Brain microvascular endothelial cell (primary cell): ENCODE results near the gene EHBP1.

ENCODE experiments used
- DNase-seq: peaks from one replicate; pipeline ENCODE4 v3.0.0-alpha.2; 2020
- H3K27ac ChIP-seq: fragments of 250-450 bp; sonication (Bioruptor Pico); 2 replicates; pipeline ENCODE4 v1.5.1; 2020; ENCODE audit warnings: mild to moderate bottlenecking, moderate library complexity
- H3K27me3 ChIP-seq: fragments of 250-450 bp; sonication (Bioruptor Pico); replicated peaks from 2 replicates; pipeline ENCODE4 v1.5.1; 2020; ENCODE audit warnings: mild to moderate bottlenecking
- H3K36me3 ChIP-seq: fragments of 250-450 bp; sonication (Bioruptor Pico); replicated peaks from 2 replicates; pipeline ENCODE4 v1.5.1; 2020; ENCODE audit warnings: mild to moderate bottlenecking
- H3K4me3 ChIP-seq: 2 replicates; pipeline ENCODE4 v1.5.1; 2011; ENCODE audit warnings: low read depth, mild to moderate bottlenecking, control low read depth, low read length, moderate library complexity
- in situ Hi-C: cut with HindIII; loops from 2 replicates; pipeline ENCODE4 v1.10.0; 2017; ENCODE audit warnings: low sequenced_read_pairs, low pct_ligation_motif_present
- TF ChIP-seq, protein P1 (sequence below): IDR thresholded peaks from 2 replicates; pipeline ENCODE4 v1.5.1; 2011; ENCODE audit warnings: low read depth, mild to moderate bottlenecking, moderate library complexity, low read length, control low read depth, inconsistent platforms; ENCODE audit errors: missing control alignments

Gene EHBP1

DNA sequence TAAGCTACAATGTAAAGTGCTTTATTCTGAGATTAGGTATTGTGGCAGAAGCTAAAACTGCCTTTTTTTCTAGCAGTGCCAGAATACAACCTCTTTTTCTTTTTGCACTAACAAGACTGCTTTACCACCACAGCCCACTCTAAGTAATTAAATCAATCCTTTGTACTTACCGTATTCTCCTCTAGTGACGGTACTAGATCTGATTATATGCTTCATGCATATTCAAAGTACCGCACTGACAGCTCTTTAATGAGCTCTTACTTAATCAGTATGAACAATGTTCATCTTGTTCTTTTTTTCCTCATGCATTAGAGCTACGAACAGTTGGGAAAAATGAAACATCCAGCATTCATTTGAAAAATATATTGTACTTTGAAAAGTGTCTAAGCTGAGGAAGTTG is 329.0 kb downstream of the EHBP1 start:
- no peaks in the 10 kb centered on the region for H3K27me3 ChIP-seq
- no peak overlapping the region for H3K27ac ChIP-seq
- H3K36me3 ChIP-seq, result no peaks in the 10 kb centered on the region
- in situ Hi-C loops, result no loop called here
- H3K4me3 ChIP-seq, result no peak overlapping the region
- TF ChIP-seq, protein P1, sequence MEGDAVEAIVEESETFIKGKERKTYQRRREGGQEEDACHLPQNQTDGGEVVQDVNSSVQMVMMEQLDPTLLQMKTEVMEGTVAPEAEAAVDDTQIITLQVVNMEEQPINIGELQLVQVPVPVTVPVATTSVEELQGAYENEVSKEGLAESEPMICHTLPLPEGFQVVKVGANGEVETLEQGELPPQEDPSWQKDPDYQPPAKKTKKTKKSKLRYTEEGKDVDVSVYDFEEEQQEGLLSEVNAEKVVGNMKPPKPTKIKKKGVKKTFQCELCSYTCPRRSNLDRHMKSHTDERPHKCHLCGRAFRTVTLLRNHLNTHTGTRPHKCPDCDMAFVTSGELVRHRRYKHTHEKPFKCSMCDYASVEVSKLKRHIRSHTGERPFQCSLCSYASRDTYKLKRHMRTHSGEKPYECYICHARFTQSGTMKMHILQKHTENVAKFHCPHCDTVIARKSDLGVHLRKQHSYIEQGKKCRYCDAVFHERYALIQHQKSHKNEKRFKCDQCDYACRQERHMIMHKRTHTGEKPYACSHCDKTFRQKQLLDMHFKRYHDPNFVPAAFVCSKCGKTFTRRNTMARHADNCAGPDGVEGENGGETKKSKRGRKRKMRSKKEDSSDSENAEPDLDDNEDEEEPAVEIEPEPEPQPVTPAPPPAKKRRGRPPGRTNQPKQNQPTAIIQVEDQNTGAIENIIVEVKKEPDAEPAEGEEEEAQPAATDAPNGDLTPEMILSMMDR, result no peak
- no peak for DNase-seq

DNA sequence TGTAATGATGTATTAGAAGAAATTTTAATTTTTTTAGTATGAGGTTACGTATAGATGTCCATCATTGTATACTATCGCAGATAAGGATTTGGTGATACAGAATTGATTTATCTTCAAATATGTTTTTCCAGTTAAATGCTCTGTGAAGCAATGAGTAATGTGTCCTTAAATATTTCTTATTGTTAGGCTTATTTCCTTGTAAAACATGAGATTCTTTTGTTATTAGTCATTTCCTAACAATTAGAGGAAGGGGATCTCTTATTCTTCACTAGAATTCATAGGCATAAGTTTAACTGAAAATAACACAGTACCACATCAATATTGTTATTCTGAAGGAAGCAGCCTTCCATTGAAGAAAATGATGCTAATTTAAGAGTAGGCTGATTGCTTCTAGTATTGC is 329.7 kb downstream of the EHBP1 start:
- TF ChIP-seq, protein P1, result no peak
- Histone ChIP-seq H3K27ac (no peak overlapping the region), H3K27me3 (no peaks in the 10 kb centered on the region), H3K4me3 (no peak overlapping the region), H3K36me3 (no peaks in the 10 kb centered on the region)
- in situ Hi-C loops, result no loop called here
- DNase-seq, result no peak

DNA sequence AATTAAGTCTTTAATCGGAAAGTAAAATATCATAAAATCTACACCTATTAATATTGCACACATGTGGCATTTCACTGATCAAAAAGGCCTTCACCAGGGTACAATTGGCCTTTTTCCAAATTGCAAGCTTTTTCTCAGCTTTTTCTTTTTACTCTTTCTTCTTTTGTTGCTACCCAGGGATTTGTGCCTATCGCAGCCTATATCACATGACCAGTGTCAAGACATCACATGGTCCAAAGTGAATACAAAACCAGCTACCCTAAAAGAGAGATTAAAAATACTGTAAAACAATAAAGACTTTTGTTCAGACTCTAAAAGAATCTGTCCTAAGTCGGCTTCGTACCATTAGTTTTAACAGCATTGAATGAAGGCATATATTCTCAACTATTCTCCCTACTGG is 330.1 kb downstream of the EHBP1 start:
- DNase-seq, result no peak
- H3K27ac ChIP-seq, result no peak overlapping the region
- no peak overlapping the region for H3K4me3 ChIP-seq
- in situ Hi-C loops, result no loop called here
- TF ChIP-seq, protein P1, result no peak
- H3K27me3 ChIP-seq, result no peaks in the 10 kb centered on the region
- no peaks in the 10 kb centered on the region for H3K36me3 ChIP-seq

DNA sequence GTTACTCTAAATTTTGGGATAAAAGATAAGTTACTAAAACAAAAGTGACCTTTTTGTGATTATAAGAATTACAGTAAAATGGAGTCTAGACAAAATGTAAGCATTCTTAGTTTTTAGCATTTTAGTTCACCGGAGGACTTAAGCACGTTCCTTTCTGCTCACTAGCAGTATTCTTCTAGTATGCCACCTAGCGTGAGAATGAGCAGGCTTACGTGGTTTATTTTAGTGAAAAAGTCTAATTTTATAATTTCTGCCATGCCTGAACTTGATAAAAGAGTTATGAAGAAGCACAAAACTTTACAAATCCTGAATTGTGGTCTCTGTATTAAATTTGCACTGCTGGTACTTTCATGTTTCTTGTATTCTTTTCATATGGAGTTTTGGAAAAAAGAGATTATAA is 332.5 kb downstream of the EHBP1 start:
- Histone ChIP-seq H3K36me3 (no peaks in the 10 kb centered on the region), H3K27ac (no peak overlapping the region), H3K4me3 (no peak overlapping the region), H3K27me3 (no peaks in the 10 kb centered on the region)
- TF ChIP-seq, protein P1, result no peak
- DNase-seq, result no peak
- in situ Hi-C loops, result no loop called here

DNA sequence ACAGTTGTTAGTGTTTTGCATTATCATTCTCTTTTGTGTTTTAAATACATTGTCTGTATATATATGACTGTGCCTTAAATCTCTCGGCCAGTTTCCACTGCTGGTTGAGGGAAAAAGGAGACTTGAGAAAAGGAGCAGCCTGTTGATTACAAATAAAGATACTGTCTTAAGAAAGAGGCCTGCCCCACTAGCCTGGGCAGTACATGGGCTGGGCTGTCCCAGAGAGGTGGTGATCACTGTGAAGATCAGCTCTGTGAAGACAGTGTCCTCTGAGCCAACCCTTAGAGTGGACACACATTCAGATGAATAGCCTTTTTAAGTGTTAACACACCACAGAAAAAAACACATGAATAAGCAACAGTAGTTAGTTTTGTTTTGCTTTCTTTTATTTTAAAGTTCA is 335.1 kb downstream of the EHBP1 start:
- TF ChIP-seq, protein P1, result no peak
- Histone ChIP-seq H3K36me3 (no peaks in the 10 kb centered on the region), H3K27me3 (no peaks in the 10 kb centered on the region), H3K27ac (no peak overlapping the region), H3K4me3 (no peak overlapping the region)
- in situ Hi-C loops, result no loop called here
- no peak for DNase-seq

DNA sequence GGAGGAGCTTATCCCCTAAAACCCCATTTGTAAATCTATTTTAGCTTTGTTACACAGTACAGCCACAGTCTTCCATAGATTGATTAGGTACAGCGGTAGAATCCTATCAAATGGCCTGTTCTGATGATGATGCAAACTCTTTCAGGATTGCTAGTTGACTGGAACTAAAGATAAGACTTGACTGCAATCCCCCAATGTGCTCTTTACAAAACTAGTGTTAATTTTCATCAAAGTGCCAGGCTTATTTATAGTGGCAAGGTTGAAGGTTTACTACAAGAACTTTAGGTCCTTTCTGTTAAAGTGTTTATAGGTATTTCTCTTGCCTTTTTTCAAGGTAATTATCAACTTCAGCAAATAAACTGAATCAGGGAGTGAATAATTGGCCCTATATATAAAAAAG is 336.1 kb downstream of the EHBP1 start:
- H3K4me3 ChIP-seq, result no peak overlapping the region
- DNase-seq, result no peak
- no peak overlapping the region for H3K27ac ChIP-seq
- no peaks in the 10 kb centered on the region for H3K36me3 ChIP-seq
- in situ Hi-C loops, result no loop called here
- H3K27me3 ChIP-seq, result no peaks in the 10 kb centered on the region
- TF ChIP-seq, protein P1, result no peak
